HG02840 (cell line): ENCODE data around the gene RTEL1.
"Not testable (repeated sequence)": the region's sequence is repeated elsewhere in the genome, so short reads cannot be mapped to it uniquely, and the experiment has no call there.

ENCODE experiments used
- ATAC-seq: cut with Tn5 transposase; IDR thresholded peaks from one replicate; pipeline ENCODE4 v1.9.1; 2021; ENCODE audit warnings: mild to moderate bottlenecking, moderate library complexity, moderate number of reproducible peaks; ENCODE audit not compliant: unreplicated experiment, low FRiP score

RTEL1 gene

DNA sequence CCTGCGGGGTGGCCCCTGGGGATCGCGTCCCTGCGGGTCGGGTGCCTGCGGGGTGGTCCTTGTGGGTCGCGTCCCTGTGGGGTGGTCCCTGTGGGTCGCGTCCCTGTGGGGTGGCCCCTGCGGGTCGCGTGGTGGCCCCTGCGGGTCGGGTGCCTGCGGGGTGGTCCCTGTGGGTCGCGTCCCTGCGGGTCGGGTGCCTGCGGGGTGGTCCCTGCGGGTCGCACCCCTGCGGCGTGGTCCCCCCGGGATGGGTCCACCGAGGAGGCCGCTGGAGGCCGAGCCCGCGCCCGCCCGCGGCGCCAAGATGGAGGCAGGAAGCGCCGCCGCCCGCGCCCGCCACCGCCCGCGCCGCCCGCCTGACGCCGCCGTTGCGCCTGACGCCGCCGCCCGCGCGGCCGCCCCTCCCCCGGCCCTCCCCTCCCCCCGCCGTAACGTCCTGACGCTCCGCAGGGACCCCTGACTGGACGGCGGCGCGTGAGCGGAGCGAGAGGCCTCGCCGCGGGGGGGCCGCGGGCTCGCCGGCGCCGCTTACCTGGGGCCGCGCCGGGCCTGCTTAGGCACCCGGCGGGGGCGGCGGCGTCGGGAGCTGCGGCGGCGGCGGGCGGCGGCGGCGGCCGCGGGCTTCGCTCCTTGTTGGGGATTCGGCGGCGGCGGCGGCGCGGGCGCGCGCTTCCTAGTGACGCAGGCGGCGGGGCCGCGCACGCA, 31.5 kb upstream of the RTEL1 start, which contains the start of gene GMEB2:
Gene GMEB2, minus strand, starts transcription at position 678 of the 705 bp plus-strand sequence. CDS start 7,704 bp downstream, outside the sequence.
- peak; percentile 43 for ATAC-seq

DNA sequence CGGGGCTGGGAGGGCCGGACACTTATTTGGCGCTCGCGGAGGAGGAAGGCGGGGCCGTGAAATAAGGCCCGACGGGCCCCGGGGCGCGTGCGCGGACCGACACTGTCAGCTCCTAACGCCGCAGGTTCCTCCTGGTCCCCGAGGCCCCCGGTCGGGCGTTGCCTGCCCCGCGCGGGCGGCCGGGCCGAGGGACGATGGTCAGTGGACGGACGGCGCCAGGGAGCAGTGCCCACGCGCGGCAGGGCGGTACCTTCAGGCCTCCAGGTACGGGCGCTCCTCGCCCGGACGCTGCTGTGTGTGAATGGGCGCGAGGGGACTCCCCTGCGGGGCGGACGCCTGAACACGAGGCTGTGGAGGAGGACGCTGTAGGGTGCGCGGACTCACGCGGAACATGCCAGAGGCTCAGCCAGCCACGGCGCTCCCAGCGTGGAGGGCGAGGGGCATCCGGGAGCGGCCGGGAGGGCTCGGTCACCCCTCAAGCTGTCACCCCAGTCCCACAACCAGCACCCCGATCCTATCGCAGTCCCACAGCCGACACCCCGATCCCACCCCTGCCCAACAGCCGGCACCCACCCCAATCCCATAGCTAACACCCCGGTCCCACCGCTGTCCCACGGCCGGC, 30.9 kb upstream of the RTEL1 start:
- peak; percentile 82 for ATAC-seq

DNA sequence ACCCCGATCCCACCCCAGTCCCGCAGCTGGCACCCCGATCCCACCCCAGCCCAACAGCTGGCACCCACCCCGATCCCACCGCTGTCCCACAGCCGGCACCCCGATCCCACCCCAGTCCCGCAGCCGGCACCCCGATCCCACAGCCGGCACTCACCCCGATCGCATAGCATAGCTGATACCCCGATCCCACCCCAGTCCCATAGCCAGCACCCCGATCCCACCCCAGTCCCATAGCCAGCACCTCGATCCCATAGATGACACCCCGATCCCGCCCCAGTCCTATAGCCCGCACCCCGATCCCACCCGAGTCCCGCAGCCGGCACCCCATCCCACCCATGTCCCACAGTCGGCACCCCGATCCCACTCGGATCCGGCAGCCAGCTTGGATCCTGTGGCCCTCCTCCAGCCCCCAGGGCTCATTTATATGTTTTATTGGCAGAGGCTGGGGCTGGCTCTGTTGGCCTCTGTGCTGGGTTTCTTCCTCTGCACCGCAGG, 30.3 kb upstream of the RTEL1 start:
- ATAC-seq: no peak

DNA sequence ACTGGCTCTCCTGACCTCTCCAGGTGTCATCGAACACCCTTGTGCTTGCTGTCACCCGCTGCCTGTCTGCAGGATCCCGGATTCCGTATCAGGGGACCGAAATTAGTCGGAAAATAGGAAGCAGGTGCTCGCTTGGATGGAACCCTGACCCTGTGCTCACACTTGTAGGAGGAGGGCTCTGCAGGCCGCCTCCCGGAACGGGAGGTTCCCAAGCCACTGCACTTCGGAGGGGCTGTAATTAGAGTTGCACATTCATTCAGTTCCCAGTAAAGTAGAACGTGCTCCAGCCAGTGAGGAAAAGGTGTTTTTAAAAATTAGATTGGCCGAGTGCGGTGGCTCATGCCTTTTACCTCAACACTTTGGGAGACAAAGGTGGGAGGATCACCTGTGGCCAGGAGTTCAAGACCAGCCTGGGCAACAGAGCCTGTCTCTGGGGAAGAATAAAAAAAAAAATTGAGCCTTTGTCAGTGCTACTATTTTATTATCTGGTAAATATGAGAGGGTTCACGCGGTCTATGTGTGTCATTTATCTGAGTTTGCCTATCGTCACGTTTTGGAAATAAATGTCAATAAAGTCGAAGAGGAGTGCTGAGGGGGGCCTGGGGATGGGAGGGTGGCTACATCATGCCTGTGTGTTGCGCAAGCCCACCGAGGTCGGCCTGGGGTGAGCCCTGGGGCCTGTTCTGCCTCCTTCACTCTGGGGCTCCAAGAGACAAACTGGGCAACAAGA, 29.7 kb upstream of the RTEL1 start:
- ATAC-seq: no peak

DNA sequence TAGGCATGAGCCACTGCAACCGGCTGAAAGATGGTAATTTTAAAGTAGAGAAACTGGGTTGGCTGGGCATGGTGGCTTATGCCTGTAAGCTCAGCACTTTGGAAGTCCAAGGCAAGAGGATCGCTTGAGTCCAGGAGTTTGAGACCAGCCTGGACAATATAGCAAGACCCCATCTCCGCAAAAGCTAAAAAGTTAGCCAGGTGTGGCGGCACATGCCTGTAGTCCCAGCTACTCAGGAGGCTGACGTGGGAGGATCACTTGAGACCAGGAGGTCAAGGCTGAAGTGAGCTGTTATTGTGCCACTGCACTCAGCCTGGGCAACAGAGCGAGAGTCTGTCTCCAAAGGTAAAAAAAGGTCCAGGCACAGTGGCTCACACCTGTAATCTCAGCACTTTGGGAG, 27.2 kb upstream of the RTEL1 start:
- ATAC-seq: not testable (repeated sequence)

DNA sequence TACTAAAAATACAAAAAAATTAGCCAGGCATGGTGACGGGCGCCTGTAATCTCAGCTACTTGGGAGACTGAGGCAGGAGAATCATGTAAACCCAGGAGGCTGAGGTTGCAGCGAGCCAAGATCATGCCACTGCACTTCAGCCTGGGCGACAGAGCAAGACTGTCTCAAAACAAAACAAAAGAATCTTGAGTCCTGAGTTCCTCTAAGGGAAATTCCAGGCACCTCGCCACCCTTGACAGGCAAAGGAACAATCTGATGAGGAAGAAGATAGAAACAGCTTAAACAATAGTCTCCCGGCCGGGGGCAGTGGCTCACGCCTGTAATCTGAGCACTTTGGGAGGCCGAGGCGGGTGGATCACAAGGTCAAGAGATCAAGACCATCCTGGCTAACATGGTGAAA, 26.7 kb upstream of the RTEL1 start:
- ATAC-seq: not testable (repeated sequence)

DNA sequence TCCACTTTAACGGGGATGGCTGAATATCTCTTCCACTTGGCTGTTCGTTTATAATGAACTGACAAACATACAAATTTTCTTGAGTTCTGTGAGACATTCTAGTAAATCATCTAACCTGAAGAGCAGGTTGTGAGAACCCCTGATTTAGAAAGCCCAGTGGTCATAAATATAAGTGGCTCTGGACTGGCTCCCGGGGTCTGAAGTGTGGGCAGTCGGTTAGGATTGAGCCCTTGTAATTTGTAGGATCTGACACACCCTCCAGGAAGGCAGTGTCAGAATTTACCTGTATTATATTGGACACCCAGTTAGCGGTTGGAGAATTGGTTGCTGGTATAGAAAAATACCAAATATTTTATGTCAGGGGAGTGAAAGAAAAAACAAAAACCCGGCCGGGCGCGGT, 24.4 kb upstream of the RTEL1 start:
- no peak for ATAC-seq

DNA sequence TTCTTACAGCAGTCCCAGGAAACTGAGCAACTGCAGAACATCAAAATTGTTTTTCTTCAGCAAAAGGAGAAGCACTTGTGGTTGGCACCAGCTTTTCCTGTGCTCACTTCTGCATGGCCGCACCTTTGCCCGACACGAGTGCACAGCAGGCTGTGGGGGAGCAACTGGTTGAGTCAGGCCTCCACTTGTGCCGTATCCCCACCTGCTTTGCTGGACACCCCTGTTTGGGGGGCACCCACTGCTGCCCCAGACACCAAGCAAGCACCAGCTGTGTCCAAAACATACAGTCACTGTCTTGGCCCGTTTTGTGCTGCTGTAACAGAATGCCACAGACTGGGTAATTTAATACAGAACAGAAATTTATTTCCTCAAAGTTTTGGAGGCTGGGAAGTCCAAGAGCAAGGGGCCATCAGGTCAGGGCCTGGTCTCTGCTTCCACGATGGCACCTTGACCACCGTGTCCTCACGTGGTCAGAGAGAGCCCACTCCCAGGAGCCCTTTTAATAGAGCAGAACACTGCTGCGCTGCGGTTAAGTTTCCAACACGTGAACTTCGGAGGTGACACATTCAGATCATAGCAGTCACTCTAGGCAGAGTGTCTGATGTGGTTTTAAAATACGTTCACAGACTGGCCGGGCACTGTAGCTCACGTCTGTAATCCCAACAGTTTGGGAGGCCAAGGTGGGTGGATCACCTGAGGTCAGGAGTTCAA, 22.5 kb upstream of the RTEL1 start:
- ATAC-seq: no peak

DNA sequence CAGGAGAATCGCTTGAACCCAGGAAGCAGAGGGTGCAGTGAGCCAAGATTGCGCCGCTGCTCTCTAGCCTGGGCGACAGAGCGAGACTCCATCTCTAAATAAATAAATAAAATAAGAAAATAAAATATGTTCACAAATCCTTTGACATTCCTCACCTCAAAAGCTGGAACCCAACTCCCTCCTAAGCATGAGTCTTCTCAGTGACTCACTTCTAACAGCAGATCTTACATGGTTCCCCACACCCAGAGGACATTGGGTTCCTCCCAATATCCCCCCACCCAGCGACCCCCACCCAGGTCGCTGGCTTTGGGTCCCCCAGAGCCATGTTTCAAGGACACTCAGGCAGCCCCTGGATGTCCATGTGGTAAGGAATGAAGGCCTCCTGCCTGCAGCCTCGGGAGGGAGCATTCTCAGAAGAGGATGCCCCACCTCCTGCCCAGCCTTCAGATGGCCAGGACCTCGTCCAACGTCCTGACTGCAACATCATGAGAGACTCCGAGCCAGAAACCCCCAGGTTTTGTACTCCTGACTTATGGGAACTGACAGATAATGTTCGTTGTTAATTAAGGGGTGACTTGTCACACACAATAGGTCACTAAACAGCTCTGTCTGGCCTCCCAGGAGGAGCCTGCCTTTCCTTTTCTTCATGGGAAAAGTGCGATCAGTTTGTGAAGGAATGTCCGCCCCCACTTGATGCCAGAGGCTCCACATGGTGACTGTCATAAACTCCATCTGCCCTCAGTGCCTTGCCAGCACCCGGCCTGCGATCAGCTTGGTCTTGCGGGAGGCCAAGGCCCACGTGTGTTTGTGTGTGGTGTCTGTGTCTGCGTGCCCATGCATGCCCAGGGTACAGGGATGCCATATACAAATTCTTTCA, 21.1 kb upstream of the RTEL1 start:
- no peak for ATAC-seq

DNA sequence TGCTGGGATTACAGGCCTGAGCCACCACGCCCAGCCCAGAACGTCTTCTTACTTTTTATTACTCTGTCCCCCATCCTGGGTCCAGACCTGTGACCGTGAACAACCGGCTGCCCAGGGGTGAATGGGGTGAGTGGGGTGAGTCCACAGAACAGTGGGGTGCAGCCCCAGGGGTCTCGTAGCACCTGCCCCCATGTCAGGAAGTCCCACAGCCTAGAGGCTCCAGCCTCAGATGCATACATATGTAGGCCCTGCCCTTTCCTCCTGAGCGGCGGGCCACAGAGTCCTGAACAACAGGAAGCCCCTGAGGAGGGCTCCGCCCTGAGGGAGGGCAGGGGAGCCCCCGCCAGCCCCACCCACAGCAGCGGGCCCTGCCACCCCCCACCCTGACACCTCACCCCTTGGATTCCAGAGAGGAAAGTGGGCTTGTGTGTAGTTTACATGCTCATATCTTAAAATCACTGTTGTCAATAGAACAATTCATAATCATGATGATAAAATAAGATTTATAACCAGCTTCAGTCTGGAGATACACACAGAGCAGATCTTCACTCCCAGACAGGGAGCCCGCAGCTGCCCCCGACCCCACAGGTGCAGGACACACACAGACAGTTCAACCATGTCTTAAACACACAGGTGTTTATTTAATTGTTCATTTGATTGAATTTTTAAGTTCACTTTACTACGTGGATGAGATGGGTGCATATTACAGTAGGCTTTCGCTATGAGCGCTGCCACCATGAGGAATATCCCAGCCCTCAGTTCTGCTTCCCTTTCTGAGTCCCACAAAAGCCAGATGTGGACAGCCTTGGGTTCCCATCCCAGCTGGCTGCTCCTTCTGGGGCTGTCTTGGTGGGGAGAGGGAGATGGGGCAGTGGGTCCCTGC, 18.8 kb upstream of the RTEL1 start:
- no peak for ATAC-seq

DNA sequence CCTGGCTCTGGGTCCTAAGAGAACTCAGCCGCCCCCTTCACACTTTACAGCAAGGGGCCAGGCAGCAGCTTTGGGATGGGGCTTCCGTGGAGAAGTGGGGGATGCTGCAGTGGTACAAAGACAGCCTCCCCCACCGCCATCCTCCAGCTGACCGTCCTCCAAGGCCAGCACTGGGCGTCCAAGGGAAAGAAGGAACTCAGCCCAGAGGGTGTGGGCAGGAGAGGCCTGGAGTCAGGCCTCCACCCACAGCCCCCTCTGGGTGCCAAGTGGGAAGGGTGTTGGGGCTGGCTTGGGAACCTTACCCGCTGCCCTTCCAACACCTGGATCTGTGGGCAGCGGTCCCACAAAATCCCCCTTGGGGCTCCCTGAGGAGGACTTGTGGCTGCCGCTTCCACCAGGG, 18.0 kb upstream of the RTEL1 start:
- no peak for ATAC-seq

DNA sequence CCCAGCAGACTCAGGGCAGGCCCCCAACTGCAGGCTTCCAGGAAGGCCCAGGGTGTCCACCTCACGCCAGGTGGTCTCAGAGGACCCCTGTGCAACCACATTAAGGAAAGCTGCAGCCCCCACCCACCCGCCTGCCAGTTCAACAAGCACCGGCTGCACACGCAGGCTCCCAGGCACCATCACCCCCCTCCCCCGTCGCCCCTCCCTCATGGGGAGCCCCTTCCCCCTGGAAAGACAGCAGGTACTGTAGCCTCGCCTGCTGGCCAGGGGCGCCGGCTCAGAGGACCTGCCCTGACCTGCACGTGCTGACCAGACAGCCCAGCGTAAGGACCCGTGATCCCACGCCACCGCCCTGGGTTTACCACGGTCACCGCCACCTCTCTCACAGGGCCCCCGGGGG, 17.4 kb upstream of the RTEL1 start:
- not testable (repeated sequence) for ATAC-seq

DNA sequence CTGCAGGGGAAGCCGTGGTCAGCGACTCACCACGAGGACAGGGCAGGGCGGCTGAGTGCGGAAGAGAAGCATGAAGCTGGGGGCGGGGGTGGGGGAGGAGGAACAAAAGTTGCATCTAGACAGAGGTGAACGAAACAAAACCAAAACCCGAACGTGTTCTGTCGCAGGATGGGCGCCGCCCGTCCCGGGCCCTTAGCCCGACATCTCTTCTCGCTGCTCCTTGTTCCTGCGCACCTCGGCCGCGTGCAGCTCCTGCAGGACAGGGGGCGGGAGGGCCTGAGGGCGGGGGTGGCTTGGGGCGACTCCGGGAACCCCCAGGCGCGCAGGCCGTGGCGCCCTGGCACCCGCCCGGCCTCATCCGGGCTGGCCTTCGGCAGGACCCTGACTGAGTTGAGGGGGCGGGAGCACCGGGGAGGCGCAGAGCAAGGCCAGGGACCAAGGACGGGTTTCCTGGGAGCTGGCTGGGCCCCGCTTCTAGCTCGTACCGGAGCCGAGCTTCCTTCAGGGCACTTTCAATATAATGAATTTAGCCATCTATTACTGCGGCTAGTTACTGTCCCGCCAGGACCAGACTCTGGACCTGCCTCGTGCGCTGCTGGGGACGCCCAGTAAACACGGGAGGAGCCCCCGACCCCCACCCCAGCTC, 16.8 kb upstream of the RTEL1 start:
- ATAC-seq: peak; percentile 38

DNA sequence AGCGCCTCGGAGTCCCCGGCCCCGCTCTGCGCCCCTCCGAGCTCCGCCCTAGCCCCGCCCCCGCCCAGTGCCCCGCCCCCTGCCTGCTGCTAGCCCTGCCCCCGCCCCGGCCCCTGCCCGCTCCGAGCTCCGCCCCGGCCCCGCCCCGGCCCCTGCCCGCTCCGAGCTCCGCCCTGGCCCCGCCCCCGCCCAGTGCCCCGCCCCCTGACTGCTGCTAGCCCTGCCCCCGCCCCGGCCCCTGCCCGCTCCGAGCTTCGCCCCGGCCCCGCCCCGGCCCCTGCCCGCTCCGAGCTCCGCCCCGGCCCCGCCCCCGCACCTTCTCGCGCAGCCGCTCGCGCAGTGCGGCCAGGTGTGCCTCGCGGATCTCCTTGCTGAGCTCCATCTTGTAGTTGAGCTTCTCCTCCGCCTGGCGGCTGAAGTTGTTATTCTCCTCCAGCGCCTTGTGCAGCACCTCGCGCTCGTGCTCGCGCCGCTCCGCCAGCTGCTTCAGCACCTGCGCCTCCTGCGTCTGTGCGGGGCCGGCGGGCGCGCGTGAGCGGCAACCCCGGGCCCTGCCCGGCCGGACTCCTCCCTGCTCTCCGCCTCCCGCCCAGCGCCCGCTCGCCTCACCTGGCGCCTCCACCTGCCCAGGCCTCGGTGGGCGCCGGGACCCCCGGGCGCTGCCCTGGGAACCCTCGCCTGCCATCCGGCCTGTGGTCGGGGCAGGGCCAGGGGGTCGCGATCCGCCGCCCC, 16.2 kb upstream of the RTEL1 start:
- no peak for ATAC-seq

DNA sequence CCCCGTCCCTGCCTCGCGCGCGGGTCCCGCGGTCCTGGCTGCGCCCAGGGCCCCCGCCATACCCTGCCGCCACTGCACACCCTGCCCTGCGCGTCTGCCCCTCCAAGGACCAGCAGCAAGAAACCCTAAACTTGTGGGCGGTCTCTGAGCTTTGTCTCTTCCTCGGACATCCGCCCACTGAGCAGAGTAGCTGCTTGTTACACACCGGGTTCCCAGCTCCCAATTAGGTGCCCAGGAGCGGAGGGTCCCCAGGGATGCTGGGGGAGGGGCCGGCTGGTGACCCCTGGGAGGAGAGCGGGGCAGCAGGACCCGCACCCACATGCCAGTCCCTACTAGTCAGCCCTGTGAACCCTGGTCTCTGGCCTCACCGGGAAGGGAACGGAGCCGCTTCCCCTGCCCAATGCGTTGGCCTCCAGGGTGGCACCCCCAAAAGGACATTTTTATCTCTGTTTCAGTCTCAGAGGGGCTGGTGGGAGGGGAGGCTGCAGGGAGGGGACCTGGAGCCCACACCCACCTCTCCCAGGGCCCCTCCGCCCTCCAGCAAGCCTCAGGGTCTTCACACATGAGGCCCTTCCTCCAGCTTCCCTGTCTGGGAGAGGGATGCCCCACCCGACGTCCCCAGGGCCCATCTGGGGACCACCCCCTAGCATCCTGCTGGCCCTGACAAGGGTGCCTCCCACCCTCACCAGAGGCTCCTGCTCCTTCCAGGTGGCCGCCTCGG, 15.4 kb upstream of the RTEL1 start:
- ATAC-seq: no peak

DNA sequence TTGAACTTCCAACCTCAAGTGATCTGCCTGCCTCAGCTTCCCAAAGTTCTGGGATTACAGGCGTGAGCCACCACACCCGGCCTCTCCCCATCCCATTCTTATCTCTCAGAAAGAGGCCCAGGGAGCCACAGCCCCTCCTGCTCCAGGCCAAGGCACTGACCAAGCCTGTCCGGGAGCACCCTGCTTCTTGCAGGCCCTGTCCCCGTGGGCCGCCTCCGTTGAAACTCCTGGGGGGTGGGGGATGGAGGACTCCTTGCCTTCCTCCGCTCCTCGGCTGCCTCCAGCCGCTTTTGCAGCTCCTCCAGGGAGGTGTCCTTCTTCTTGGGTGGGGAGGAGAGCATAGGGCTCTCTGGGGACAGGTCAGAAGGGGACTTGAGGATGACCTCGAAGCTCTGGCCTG, 14.6 kb upstream of the RTEL1 start:
- no peak for ATAC-seq

DNA sequence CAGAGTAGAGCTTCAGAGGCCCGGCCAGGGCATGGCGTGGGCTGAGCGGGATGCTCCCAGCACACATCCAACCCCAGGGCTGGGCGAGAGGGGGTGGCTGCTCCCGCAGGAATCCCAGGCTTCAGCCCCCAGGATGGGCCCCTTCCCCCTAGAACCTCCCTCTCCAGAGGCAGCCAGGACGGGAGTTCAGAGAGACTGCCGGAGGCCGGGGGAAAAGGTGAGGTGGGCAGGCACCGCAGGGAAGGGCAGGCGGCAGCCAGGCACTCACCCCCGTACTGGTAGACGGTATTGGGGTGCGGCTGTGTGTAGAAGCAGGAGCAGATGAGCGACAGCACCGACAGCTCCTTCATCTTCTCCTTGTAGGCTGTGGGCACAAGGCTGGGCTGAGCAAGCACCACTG, 14.2 kb upstream of the RTEL1 start:
- no peak for ATAC-seq
